A549 (cell line): ENCODE results near the gene MYO1B. TPM values are rescaled to one million over a fixed set of nuclear protein-coding genes. Genes with fewer than 3 reads are reported as not detected.

ENCODE experiments used
- ATAC-seq, 2 experiments: fragments of 200-7000 bp in 1 of 2; fragments of >200 bp in 1 of 2; cut with Nextera tagmentation in 1 of 2; cut with Tn5 transposase in 1 of 2; 3 replicates each; pipeline versions ENCODE4 v1.8.0 to v1.9.1; 2018 to 2020; ENCODE audit warnings: mild to moderate bottlenecking in 1 of 2, moderate library complexity in 1 of 2
- CTCF ChIA-PET: fragments of 300-600 bp; sonication (Branson Sonifier 250); formaldehyde crosslinking; extraction: SDS; loops from one replicate; lab custom pipeline; 2021; ENCODE audit warnings: antibody characterized with exemption, inconsistent platforms; lab: Yijun Ruan, JAX
- POLR2A ChIA-PET: fragments of 350-600 bp; formaldehyde crosslinking; extraction: SDS; loops from one replicate; lab custom pipeline; 2021; ENCODE audit warnings: antibody characterized with exemption, inconsistent platforms; lab: Yijun Ruan, JAX
- DNase-seq, 2 experiments: peaks; one replicate each; pipeline versions ENCODE4 v3.0.0 to v3.0.0-alpha.2; 2011 to 2016; ENCODE audit warnings: low read depth in 1 of 2, low spot score in 1 of 2
- FAIRE-seq: peaks from 2 replicates; lab custom pipeline; 2011; peaks lifted over from hg19 to GRCh38; lab: Jason Lieb, UNC
- H3K27ac ChIP-seq, 2 experiments: fragments of >200 bp; sonication (Bioruptor Twin); formaldehyde crosslinking; 3 replicates each; pipeline ENCODE4 v1.5.1; 2016 to 2017
- H3K4me1 ChIP-seq: fragments of >200 bp; sonication (Bioruptor Twin); formaldehyde crosslinking; 3 replicates; pipeline ENCODE4 v1.6.1; 2016
- H3K4me2 ChIP-seq: fragments of >200 bp; sonication (Bioruptor Twin); formaldehyde crosslinking; 3 replicates; pipeline ENCODE4 v1.6.1; 2016
- H3K4me3 ChIP-seq: fragments of >200 bp; sonication (Bioruptor Twin); formaldehyde crosslinking; 3 replicates; pipeline ENCODE4 v1.5.1; 2016
- H3K9me3 ChIP-seq: fragments of >200 bp; sonication (Bioruptor Twin); formaldehyde crosslinking; 3 replicates; pipeline ENCODE4 v1.6.1; 2016
- BHLHE40 ChIP-seq: IDR thresholded peaks from 2 replicates; pipeline ENCODE4 v1.6.1; 2012; ENCODE audit warnings: low read depth, low read length, inconsistent platforms
- CBX8 ChIP-seq: fragments of 200-600 bp; sonication (generic); IDR thresholded peaks from 2 replicates; pipeline ENCODE4 v1.6.1; 2016
- CHD4 ChIP-seq: fragments of 200-600 bp; sonication (generic); IDR thresholded peaks from 2 replicates; pipeline ENCODE4 v1.6.1; 2016; ENCODE audit warnings: antibody characterized with exemption, mild to moderate bottlenecking, borderline replicate concordance
- EP300 ChIP-seq, 2 experiments: fragments of >200 bp; sonication (Bioruptor Twin); formaldehyde crosslinking; IDR thresholded peaks; 2 replicates in 1 of 2; 3 replicates in 1 of 2; pipeline ENCODE4 v1.6.1; 2016 to 2017
- FOSB ChIP-seq: fragments of 250-450 bp; sonication (Bioruptor Pico); IDR thresholded peaks from 2 replicates; pipeline ENCODE4 v1.5.0; 2020; ENCODE audit warnings: mild to moderate bottlenecking, moderate library complexity
- FOXS1 ChIP-seq: fragments of 250-450 bp; sonication (Bioruptor Pico); IDR thresholded peaks from 2 replicates; pipeline ENCODE4 v1.5.0; 2020; ENCODE audit warnings: mild to moderate bottlenecking, moderate library complexity
- GATA3 ChIP-seq: IDR thresholded peaks from 2 replicates; pipeline ENCODE4 v1.6.1; 2012; ENCODE audit warnings: borderline replicate concordance
- HDAC2 ChIP-seq: fragments of 200-600 bp; sonication (generic); IDR thresholded peaks from 2 replicates; pipeline ENCODE4 v1.6.1; 2016
- HEYL ChIP-seq: fragments of 250-450 bp; sonication (Bioruptor Pico); IDR thresholded peaks from 2 replicates; pipeline ENCODE4 v1.8.0; 2021; ENCODE audit warnings: mild to moderate bottlenecking, moderate library complexity
- HOXA7 ChIP-seq: fragments of 250-450 bp; sonication (Bioruptor Pico); IDR thresholded peaks from 2 replicates; pipeline ENCODE4 v1.5.0; 2020; ENCODE audit warnings: mild to moderate bottlenecking, moderate library complexity
- HOXB13 ChIP-seq: fragments of 250-450 bp; sonication (Bioruptor Pico); IDR thresholded peaks from 2 replicates; pipeline ENCODE4 v1.5.0; 2020; ENCODE audit warnings: low read depth, mild to moderate bottlenecking, moderate library complexity
- KDM1A ChIP-seq: fragments of 200-600 bp; sonication (generic); IDR thresholded peaks from 2 replicates; pipeline ENCODE4 v1.6.1; 2016; ENCODE audit warnings: low read depth, mild to moderate bottlenecking
- MAFK ChIP-seq: fragments of 450-650 bp; IDR thresholded peaks from 2 replicates; pipeline ENCODE4 v1.6.1; 2014; ENCODE audit not compliant: partially characterized antibody
- MYC ChIP-seq: IDR thresholded peaks from 2 replicates; pipeline ENCODE4 v1.6.1; 2012; ENCODE audit warnings: mild to moderate bottlenecking, inconsistent platforms, low read length, improper control_type of control experiment, borderline replicate concordance
- PHF8 ChIP-seq: fragments of 200-600 bp; sonication (generic); IDR thresholded peaks from 2 replicates; pipeline ENCODE4 v1.6.1; 2016; ENCODE audit warnings: low read depth, mild to moderate bottlenecking, antibody characterized with exemption, moderate library complexity, borderline replicate concordance
- RARB ChIP-seq: fragments of 250-450 bp; sonication (Bioruptor Pico); IDR thresholded peaks from 2 replicates; pipeline ENCODE4 v1.8.0; 2021; ENCODE audit warnings: mild to moderate bottlenecking, moderate library complexity
- RCOR1 ChIP-seq: fragments of 150-350 bp; IDR thresholded peaks from 2 replicates; pipeline ENCODE4 v1.6.1; 2014; ENCODE audit warnings: antibody characterized with exemption, low read length, low read depth
- RFX5 ChIP-seq: fragments of 450-650 bp; IDR thresholded peaks from 2 replicates; pipeline ENCODE4 v1.7.1; 2014; ENCODE audit warnings: antibody characterized with exemption, mild to moderate bottlenecking, moderate library complexity
- SREBF2 ChIP-seq: fragments of 450-650 bp; IDR thresholded peaks from 2 replicates; pipeline ENCODE4 v1.6.1; 2014; ENCODE audit warnings: mild to moderate bottlenecking, moderate library complexity
- TP53 ChIP-seq: fragments of 250-450 bp; sonication (Bioruptor Pico); IDR thresholded peaks from 2 replicates; pipeline ENCODE4 v1.5.0; 2021; ENCODE audit warnings: mild to moderate bottlenecking, moderate library complexity
- ZSCAN20 ChIP-seq: fragments of 250-450 bp; sonication (Bioruptor Pico); IDR thresholded peaks from 2 replicates; pipeline ENCODE4 v1.8.0; 2022; ENCODE audit warnings: mild to moderate bottlenecking, moderate library complexity
- WGBS: methylation state at CpG from one replicate; pipeline ENCODE4 v1.1.6; 2017; ENCODE audit errors: missing lambda C conversion rate; 5-methylcytosine and 5-hydroxymethylcytosine counted together
- polyA plus RNA-seq, 4 experiments: library from polyadenylated mRNA; depleted of rRNA in 3 of 4; stranded (reverse); fragments of >200 nt; fragmentation: RNase III in 1 of 4; extraction: RNeasy Plus Mini Kit Qiagen cat#74134 plus additional on column Dnase treatment in 1 of 4; gene quantifications; 2 replicates in 3 of 4; 3 replicates in 1 of 4; pipeline ENCODE4 v1.2.3, GENCODE V29; 2011 to 2017
- TF ChIP-seq, protein P1 (sequence below): IDR thresholded peaks from 2 replicates; pipeline ENCODE4 v1.6.1; 2012; ENCODE audit warnings: low read depth, borderline replicate concordance
- TF ChIP-seq, protein P2 (sequence below): fragments of >200 bp; sonication (Bioruptor Twin); formaldehyde crosslinking; IDR thresholded peaks from 3 replicates; pipeline ENCODE4 v1.6.1; 2016
- TF ChIP-seq, protein P3 (sequence below): fragments of 150-350 bp; IDR thresholded peaks from 2 replicates; pipeline ENCODE4 v1.6.1; 2014; ENCODE audit warnings: low read depth, mild to moderate bottlenecking, low read length
- TF ChIP-seq, protein P4 (sequence below): fragments of 250-450 bp; sonication (Bioruptor Pico); IDR thresholded peaks from 2 replicates; pipeline ENCODE4 v1.5.0; 2020; ENCODE audit warnings: low read depth, mild to moderate bottlenecking, moderate library complexity

MYO1B gene
- polyA plus RNA-seq, 2 of the 4 experiments (the other 2 are of a cell fraction): 77.7 to 159 TPM

DNA sequence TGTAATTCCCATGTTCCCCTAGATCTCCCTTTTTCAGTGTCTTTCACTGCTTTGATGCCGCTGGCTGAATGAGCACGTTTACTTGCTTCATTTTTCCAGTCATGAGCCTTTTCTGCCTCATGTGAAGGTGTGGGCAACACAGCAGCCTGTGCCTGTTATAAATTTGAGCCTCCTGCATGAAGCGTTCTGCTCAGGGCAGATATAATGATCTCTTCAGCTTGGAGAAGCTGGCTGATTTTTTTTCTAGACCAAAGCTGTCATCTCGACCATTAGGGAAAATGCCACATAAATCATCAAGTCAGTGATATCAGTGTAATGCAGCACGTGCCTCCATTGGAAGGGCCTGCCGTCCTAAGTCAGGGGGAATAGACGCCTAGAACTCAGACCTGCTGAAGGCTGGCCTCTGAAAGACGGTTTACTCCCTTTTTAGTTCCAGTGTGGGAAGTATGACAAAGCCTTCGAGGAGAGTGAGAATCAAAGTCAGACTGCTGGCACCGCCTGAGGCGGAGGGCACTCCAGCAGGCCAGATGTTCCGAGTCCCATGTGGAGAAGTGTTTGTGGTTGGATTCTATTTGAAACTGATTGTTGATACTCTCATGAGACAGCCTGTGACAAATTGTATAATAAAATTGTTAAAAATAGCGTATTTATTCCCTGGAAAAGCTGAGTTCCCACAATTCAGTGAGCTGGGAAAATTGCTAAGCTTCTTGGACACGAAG lies 196.5 kb downstream of the MYO1B start:
- no peak overlapping the region for H3K4me3 ChIP-seq
- FAIRE-seq: no peak
- ChIA-PET POLR2A (no interaction called here), CTCF (interaction anchor here (1.1 kb wide), 1 partner anchor 17 kb away, joined by 3 read pairs; no protein-coding TSS in a partner anchor)
- H3K4me1 ChIP-seq: peaks cover 4% of the 10 kb centered on the region; the same call in 1 of the 3 replicates
- H3K27ac ChIP-seq: no peak overlapping the region
- H3K4me2 ChIP-seq: no peak overlapping the region
- H3K9me3 ChIP-seq: no peaks in the 10 kb centered on the region
- no peak for TF ChIP-seq CBX8
- TF ChIP-seq FOSB (CRISPR knock-in tag): no peak
- no peak for TF ChIP-seq HEYL (CRISPR knock-in tag)
- no peak for TF ChIP-seq PHF8
- TF ChIP-seq, protein P1, sequence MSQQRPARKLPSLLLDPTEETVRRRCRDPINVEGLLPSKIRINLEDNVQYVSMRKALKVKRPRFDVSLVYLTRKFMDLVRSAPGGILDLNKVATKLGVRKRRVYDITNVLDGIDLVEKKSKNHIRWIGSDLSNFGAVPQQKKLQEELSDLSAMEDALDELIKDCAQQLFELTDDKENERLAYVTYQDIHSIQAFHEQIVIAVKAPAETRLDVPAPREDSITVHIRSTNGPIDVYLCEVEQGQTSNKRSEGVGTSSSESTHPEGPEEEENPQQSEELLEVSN: no peak
- no peak for TF ChIP-seq RCOR1
- ATAC-seq: no peak
- DNase-seq: no peak
- WGBS: 78% methylated on average over 14 of the region's 14 CpGs

DNA sequence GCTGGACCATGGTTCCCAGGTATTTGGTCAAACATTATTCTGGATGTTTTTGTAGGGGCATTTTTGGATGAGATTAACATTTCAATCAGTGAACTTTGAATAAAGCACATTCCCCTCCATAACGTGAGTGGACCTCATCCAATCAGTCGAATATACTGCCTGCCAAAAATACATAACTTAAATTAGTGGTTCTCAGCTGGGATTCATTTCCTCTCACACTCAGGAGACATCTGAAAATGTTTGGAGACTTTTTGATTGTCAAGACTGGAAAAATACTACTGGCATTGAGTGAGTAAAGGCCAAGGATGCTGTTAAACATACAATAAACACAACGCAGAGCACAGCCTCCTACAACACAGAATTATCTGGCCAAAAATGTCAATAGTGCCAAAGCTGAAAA lies 198.2 kb downstream of the MYO1B start:
- Histone ChIP-seq H3K27ac (no peak overlapping the region), H3K4me1 (peaks cover 8% of the 10 kb centered on the region; the same call in 1 of the 3 replicates), H3K4me3 (no peak overlapping the region), H3K4me2 (no peak overlapping the region), H3K9me3 (no peaks in the 10 kb centered on the region)
- DNase-seq (no peak), FAIRE-seq (no peak), ATAC-seq (no peak)
- ChIA-PET POLR2A (no interaction called here), CTCF (no interaction called here)
- WGBS: 64% methylated on average over 3 of the region's 3 CpGs
- TF ChIP-seq KDM1A (no peak), RARB (CRISPR knock-in tag) (no peak), SREBF2 (no peak), GATA3 (no peak), HDAC2 (no peak), MAFK (no peak), BHLHE40 (no peak), MYC (no peak), EP300 (IDR thresholded peaks at IDR 0.05) (no peak), RFX5 (no peak), CHD4 (no peak), HEYL (CRISPR knock-in tag) (no peak), HOXB13 (CRISPR knock-in tag) (no peak), TP53 (CRISPR knock-in tag) (no peak), ZSCAN20 (CRISPR knock-in tag) (no peak), FOXS1 (CRISPR knock-in tag) (no peak), HOXA7 (CRISPR knock-in tag) (no peak)
- TF ChIP-seq, protein P2, sequence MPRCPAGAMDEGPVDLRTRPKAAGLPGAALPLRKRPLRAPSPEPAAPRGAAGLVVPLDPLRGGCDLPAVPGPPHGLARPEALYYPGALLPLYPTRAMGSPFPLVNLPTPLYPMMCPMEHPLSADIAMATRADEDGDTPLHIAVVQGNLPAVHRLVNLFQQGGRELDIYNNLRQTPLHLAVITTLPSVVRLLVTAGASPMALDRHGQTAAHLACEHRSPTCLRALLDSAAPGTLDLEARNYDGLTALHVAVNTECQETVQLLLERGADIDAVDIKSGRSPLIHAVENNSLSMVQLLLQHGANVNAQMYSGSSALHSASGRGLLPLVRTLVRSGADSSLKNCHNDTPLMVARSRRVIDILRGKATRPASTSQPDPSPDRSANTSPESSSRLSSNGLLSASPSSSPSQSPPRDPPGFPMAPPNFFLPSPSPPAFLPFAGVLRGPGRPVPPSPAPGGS: no peak
- TF ChIP-seq, protein P3, sequence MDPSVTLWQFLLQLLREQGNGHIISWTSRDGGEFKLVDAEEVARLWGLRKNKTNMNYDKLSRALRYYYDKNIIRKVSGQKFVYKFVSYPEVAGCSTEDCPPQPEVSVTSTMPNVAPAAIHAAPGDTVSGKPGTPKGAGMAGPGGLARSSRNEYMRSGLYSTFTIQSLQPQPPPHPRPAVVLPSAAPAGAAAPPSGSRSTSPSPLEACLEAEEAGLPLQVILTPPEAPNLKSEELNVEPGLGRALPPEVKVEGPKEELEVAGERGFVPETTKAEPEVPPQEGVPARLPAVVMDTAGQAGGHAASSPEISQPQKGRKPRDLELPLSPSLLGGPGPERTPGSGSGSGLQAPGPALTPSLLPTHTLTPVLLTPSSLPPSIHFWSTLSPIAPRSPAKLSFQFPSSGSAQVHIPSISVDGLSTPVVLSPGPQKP: no peak
- TF ChIP-seq, protein P4, sequence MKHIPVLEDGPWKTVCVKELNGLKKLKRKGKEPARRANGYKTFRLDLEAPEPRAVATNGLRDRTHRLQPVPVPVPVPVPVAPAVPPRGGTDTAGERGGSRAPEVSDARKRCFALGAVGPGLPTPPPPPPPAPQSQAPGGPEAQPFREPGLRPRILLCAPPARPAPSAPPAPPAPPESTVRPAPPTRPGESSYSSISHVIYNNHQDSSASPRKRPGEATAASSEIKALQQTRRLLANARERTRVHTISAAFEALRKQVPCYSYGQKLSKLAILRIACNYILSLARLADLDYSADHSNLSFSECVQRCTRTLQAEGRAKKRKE (CRISPR knock-in tag): no peak
